Spleen (tissue), 11 donors: ENCODE measurements around the gene EML6. TPM values are rescaled to one million over a fixed set of nuclear protein-coding genes. Genes with fewer than 3 reads are reported as not detected.
A peak's percentile ranks its signal among the peaks of the same experiment; 100 is the strongest.

ENCODE experiments used
- DNase-seq: peaks from one replicate; pipeline ENCODE4 v3.0.0-alpha.2; 2020
- H3K27ac ChIP-seq, 8 donors: fragments of 200-600 bp; sonication (generic) in 7 of 8; 1 replicate in 4 of 8; 2 replicates in 4 of 8; pipeline versions ENCODE4 v1.5.0 to v1.8.0; 2016 to 2021; ENCODE audit warnings: inconsistent platforms in 4 of 8, mild to moderate bottlenecking in 4 of 8, moderate library complexity in 1 of 8
- H3K27me3 ChIP-seq, 7 donors: fragments of 200-600 bp; sonication (generic) in 6 of 7; replicated peaks in 1 of 7; 1 replicate in 4 of 7; 2 replicates in 3 of 7; pipeline versions ENCODE4 v1.5.0 to v1.8.0; 2016 to 2021; ENCODE audit warnings: inconsistent platforms in 3 of 7, mild to moderate bottlenecking in 1 of 7
- H3K36me3 ChIP-seq, 6 donors: fragments of 200-600 bp; sonication (generic) in 5 of 6; 1 replicate in 4 of 6; 2 replicates in 2 of 6; pipeline versions ENCODE4 v1.5.0 to v1.8.0; 2016 to 2021; ENCODE audit warnings: inconsistent platforms in 2 of 6
- H3K4me1 ChIP-seq, 6 donors: fragments of 200-600 bp; sonication (generic) in 5 of 6; 1 replicate in 3 of 6; 2 replicates in 3 of 6; pipeline versions ENCODE4 v1.5.0 to v1.8.0; 2016 to 2021; ENCODE audit warnings: inconsistent platforms in 3 of 6
- H3K4me3 ChIP-seq, 8 donors: fragments of 200-600 bp; sonication (generic) in 7 of 8; 1 replicate in 4 of 8; 2 replicates in 4 of 8; pipeline versions ENCODE4 v1.5.0 to v1.8.0; 2016 to 2021; ENCODE audit warnings: inconsistent platforms in 4 of 8, mild to moderate bottlenecking in 4 of 8, moderate library complexity in 2 of 8
- H3K9me3 ChIP-seq, 8 donors: fragments of 200-600 bp; sonication (generic) in 7 of 8; 1 replicate in 4 of 8; 2 replicates in 4 of 8; pipeline versions ENCODE4 v1.5.0 to v1.8.0; 2016 to 2021; ENCODE audit warnings: inconsistent platforms in 4 of 8
- CTCF ChIP-seq, 11 experiments: fragments of 200-600 bp in 7 of 11; fragments of 450-650 bp in 4 of 11; sonication (generic) in 4 of 11; IDR thresholded peaks in 8 of 11; conservative IDR thresholded peaks in 3 of 11; 1 replicate in 7 of 11; 2 replicates in 4 of 11; pipeline versions ENCODE4 v1.4.0 to v1.8.0; 2016 to 2021; ENCODE audit warnings: antibody characterized with exemption in 11 of 11, inconsistent platforms in 4 of 11, mild to moderate bottlenecking in 1 of 11
- POLR2A ChIP-seq, 3 donors: fragments of 450-650 bp; IDR thresholded peaks; one replicate each; pipeline ENCODE4 v1.5.1; 2017; ENCODE audit warnings: antibody characterized with exemption in 3 of 3, mild to moderate bottlenecking in 1 of 3
- POLR2AphosphoS5 ChIP-seq, 3 donors: sonication (generic); formaldehyde crosslinking; IDR thresholded peaks; one replicate each; pipeline ENCODE4 v1.5.1; 2017; ENCODE audit warnings: antibody characterized with exemption in 3 of 3
- WGBS, 5 donors: extraction: QIAGEN DNeasy Blood & Tissue Kit in 3 of 5; methylation state at CpG; one replicate each; pipeline versions ENCODE4 v1.1.5 to v1.1.7; 2013 to 2018; 5-methylcytosine and 5-hydroxymethylcytosine counted together
- intact Hi-C: fragments of 100-400 bp; cut with DNase I; formaldehyde crosslinking; loops from one replicate; pipeline ENCODE4 v1.15.0; 2023; ENCODE audit warnings: low total_unique reads
- polyA plus RNA-seq, 3 donors: library from polyadenylated mRNA; stranded (reverse); fragments of 200-250 nt; gene quantifications; one replicate each; pipeline ENCODE4 v1.2.1, GENCODE V29; 2013
- total RNA-seq, 7 donors: library from RNA; depleted of rRNA in 3 of 7; stranded (reverse); fragments of >200 nt in 3 of 7; fragmentation: NEBNext Ultra II Directional in 4 of 7; extraction: Animal tissue kit (Norgen Biotek cat#: 25700) in 4 of 7; gene quantifications; one replicate each; pipeline versions ENCODE4 v1.1.0 to v1.2.1, GENCODE V29; 2016 to 2021
- donor health status: healthy with polysubstance abuse.
- donor health status: DM: no; HTN: no; CAD: no; lungs with moderate emphysema.
- donor health status: DM: no; HTN: no; CAD: no.
- donor health status: Bipolar disorder and iron deficiency.
- donor health status: healthy.
- donor health status: DM: no; HTN: no; CAD: no.
- donor health status: DM: yes; HTN: yes; CAD: no.

The EML6 gene
- total and polyA plus RNA-seq, 10 donors: 4.7 to 18.2 (median 7.6) TPM

DNA sequence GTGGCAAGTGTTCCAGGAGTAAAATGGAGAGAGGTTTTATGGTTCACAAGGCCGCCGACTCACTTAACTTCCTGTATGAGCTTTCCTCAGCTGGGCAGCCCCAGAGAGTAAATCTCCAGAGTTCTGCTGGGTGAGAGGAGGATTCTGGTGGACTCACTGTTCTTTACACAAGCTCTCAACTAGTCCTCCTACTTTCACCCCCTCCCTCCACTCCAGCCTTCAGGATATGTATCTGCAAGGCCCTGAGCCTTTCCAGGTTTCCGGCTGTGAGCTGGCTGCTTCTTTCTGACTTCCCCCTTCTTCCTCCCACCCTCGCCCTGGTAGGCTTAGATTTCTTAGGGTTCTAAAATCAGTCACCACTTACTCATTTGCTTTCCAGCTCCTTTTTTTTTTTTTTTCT, 34.0 kb downstream of the EML6 start:
- Histone ChIP-seq H3K4me3 (peak overlapping the region in 1 of 8 donors; percentile 3), H3K36me3 (no peaks in the 10 kb centered on the region), H3K4me1 (peaks cover 0 to 21% (median 5%) of the 10 kb centered on the region in 6 donors), H3K9me3 (peaks cover 0 to 4% (median 2%) of the 10 kb centered on the region in 8 donors), H3K27me3 (no peaks in the 10 kb centered on the region), H3K27ac (peak overlapping the region in 6 of 8 donors; percentile 34 to 72 (median 64))
- intact Hi-C loops: no loop called here
- WGBS, 5 donors: 44 to 59% (median 47%) methylated on average over 4 of the region's 4 CpGs
- no peak for TF ChIP-seq POLR2AphosphoS5 (IDR thresholded peaks at IDR 0.05)
- no peak for TF ChIP-seq POLR2A (IDR thresholded peaks at IDR 0.05)
- TF ChIP-seq CTCF (IDR thresholded peaks at IDR 0.05 in 8 of 11, conservative IDR thresholded peaks at IDR 0.05 in 3 of 11): no peak
- no peak for DNase-seq

- no peak for DNase-seq
- peaks cover 0 to 21% (median 5%) of the 10 kb centered on the region in 6 donors for H3K4me1 ChIP-seq
- 40 to 90% (median 79%) methylated on average over 1 of the region's 1 CpG for whole genome bisulfite sequencing, 5 donors
- no peaks in the 10 kb centered on the region for H3K27me3 ChIP-seq
- TF ChIP-seq POLR2A (IDR thresholded peaks at IDR 0.05): no peak
- TF ChIP-seq CTCF (IDR thresholded peaks at IDR 0.05 in 8 of 11, conservative IDR thresholded peaks at IDR 0.05 in 3 of 11): no peak
- no peak for TF ChIP-seq POLR2AphosphoS5 (IDR thresholded peaks at IDR 0.05)
- no peaks in the 10 kb centered on the region for H3K9me3 ChIP-seq
- H3K4me3 ChIP-seq: no peak overlapping the region
- no peaks in the 10 kb centered on the region for H3K36me3 ChIP-seq
- intact Hi-C loops: no loop called here
- H3K27ac ChIP-seq: peak overlapping the region in 1 of 8 donors; percentile 72
These were observed 35.5 kb downstream of the EML6 start for GRCh38 chr2:54758951-54759350.

DNA sequence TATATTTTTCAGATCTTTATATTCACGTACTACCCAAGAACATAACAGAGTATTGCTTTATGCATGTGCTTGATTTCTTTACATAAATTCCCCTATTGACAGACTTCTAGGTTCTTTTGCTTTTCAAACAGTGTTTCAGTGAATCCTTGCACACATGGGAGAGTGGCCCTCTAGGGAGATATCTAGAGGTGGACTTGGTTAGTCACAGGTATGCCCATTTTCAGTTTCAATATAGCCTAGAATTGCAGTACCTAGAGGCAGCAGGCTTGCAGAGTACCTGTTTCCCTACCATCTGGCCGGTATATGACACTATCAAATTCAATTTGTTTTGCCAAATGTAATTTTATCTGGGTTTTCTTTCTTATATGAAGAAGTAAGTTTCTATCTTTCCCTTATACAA, 36.8 kb downstream of the EML6 start:
- WGBS, 5 donors: 82 to 94% (median 92%) methylated on average over 2 of the region's 2 CpGs
- Histone ChIP-seq H3K27me3 (no peaks in the 10 kb centered on the region), H3K9me3 (no peaks in the 10 kb centered on the region), H3K36me3 (no peaks in the 10 kb centered on the region), H3K4me3 (no peak overlapping the region), H3K4me1 (peaks cover 0 to 21% (median 5%) of the 10 kb centered on the region in 6 donors), H3K27ac (no peak overlapping the region)
- TF ChIP-seq CTCF (IDR thresholded peaks at IDR 0.05 in 8 of 11, conservative IDR thresholded peaks at IDR 0.05 in 3 of 11): no peak
- no peak for TF ChIP-seq POLR2A (IDR thresholded peaks at IDR 0.05)
- no peak for TF ChIP-seq POLR2AphosphoS5 (IDR thresholded peaks at IDR 0.05)
- intact Hi-C loops: no loop called here
- DNase-seq: no peak

DNA sequence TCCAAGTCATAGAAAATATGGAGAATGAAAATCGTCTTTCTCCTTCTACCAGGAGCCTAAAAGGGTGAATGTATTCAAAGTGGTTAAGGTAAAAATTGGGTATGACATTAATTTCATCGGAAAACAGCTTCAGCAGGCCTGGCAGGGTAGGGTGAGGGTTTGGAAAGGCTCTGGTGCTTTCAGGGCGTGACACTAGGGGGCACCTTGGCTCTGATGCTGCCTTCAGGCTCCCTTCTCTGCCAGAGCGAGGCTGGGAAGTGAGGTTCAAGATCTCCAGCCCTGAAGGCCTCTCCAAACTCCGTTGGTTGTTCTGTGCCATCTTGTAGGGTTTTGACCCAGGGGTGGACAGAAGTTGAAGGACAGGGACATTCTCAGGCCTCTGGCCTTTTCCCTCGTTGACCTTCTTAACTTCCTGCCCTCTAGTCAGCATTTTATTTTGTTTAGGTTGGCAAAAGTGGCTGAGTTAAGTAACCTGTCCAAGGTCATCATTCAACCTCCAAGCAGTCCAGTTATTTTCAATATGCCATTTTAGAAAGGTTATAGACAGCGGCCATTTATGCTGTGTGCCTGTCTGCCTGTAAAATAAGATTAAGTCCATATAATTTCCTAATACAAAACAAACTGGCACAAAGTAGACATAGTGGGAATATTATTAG, 40.3 kb downstream of the EML6 start:
- Histone ChIP-seq H3K4me3 (no peak overlapping the region), H3K27me3 (no peaks in the 10 kb centered on the region)

More for the DNA sequence above, 40.3 kb downstream of the EML6 start:
- H3K27ac ChIP-seq: peak overlapping the region in 6 of 8 donors; percentile 15 to 47 (median 21)
- no peak for DNase-seq
- H3K9me3 ChIP-seq: no peaks in the 10 kb centered on the region
- WGBS, 5 donors: 71 to 83% (median 81%) methylated on average over 7 of the region's 7 CpGs
- peaks cover 0 to 5% (median 0%) of the 10 kb centered on the region in 6 donors for H3K4me1 ChIP-seq
- H3K36me3 ChIP-seq: no peaks in the 10 kb centered on the region
- TF ChIP-seq POLR2AphosphoS5 (IDR thresholded peaks at IDR 0.05): no peak
- no peak for TF ChIP-seq CTCF (IDR thresholded peaks at IDR 0.05 in 8 of 11, conservative IDR thresholded peaks at IDR 0.05 in 3 of 11)
- TF ChIP-seq POLR2A (IDR thresholded peaks at IDR 0.05): no peak
- intact Hi-C loops: no loop called here
